Muscle of back (tissue), 13 donors: ENCODE data around the gene POGLUT2. TPM values are rescaled to one million over a fixed set of nuclear protein-coding genes. Genes with fewer than 3 reads are reported as not detected.

Experiments used
- DNase-seq, 3 donors: peaks; one replicate each; pipeline versions ENCODE4 v3.0.0 to v3.0.0-alpha.2; 2013
- long read RNA-seq, 9 donors: transcript quantifications; one replicate each; lab custom pipeline, GENCODE V29; 2026
- polyA plus RNA-seq, 10 donors: library from polyadenylated mRNA; unstranded; fragments of 120-200 nt; gene quantifications; one replicate each; pipeline ENCODE4 v1.2.1, GENCODE V29; 2013; ENCODE audit not compliant: insufficient read length in 10 of 10

POGLUT2 gene
- polyA plus RNA-seq: 10 to 100 TPM; 27.0 to 39.6 (median 31.1) TPM
- long read RNA-seq, donor 1, partial matches to known transcripts: 0 of 4 reads
- long read RNA-seq, donor 1, other reads (novel, unspliced or antisense): 0 of 4 reads
- long read RNA-seq, donor 2, partial matches to known transcripts: 0 of 1 reads
- long read RNA-seq, donor 2, other reads (novel, unspliced or antisense): 0 of 1 reads
- long read RNA-seq, donor 3: 0 reads
- long read RNA-seq, donor 4, transcript KDELC1-201 (10 exons, 2,060 nt): major isoform, 8 of 8 reads
- long read RNA-seq, donor 4, partial matches to known transcripts: 0 of 8 reads
- long read RNA-seq, donor 4, other reads (novel, unspliced or antisense): 0 of 8 reads
- long read RNA-seq, donor 5, transcript KDELC1-201 (10 exons, 2,060 nt): major isoform, 6 of 6 reads
- long read RNA-seq, donor 5, partial matches to known transcripts: 0 of 6 reads
- long read RNA-seq, donor 5, other reads (novel, unspliced or antisense): 0 of 6 reads
- long read RNA-seq, donor 6, transcript KDELC1-201 (10 exons, 2,060 nt): major isoform, 6 of 6 reads
- long read RNA-seq, donor 6, partial matches to known transcripts: 0 of 6 reads
- long read RNA-seq, donor 6, other reads (novel, unspliced or antisense): 0 of 6 reads
- long read RNA-seq, donor 7, partial matches to known transcripts: 0 of 1 reads
- long read RNA-seq, donor 7, other reads (novel, unspliced or antisense): 0 of 1 reads
- long read RNA-seq, donor 8, partial matches to known transcripts: 0 of 3 reads
- long read RNA-seq, donor 8, other reads (novel, unspliced or antisense): 0 of 3 reads
- long read RNA-seq, donor 9: 0 reads

DNA sequence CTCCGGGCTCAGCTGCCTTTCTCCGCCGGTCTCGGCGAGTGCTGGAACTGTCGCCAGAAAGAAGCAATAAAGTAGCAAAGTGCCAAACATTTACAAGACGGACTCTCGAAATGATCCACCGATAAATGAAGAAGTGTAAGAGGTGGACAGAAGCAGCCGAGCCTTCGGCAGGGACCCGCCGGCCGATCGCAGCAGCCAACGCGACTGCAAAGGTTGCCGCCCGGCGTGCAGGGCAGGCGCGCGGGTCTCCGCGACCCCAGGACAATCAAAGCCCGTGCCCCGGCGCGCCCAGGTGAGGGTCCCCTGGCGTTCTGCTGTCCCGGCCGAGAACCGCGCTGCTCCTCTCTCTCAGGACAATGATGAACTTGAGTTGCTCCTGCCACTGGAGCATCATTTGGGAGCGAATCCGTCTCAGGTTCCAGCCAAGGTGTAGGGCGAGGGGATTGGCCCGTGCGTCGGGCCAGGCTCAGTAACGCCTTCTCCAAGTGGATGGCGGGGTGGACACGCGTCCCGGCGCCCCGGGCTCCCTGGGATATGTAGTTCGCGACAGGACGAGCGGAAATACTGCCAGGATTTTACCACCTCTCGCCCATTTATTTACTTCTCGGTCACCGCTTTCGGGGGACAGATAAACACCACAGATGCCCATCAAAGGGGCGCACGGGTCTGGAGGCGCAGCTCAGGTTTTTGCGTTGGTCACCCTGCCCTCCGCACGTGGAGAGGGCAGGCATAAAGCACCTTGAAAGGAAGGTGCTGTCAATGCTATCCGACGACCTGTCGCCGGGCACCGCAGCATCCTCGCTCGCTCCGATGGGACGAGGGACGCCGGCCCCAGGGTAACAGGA lies at the start of gene POGLUT2, which contains the start of gene BIVM:
Gene POGLUT2, minus strand, starts transcription at position 396 of the 845 bp plus-strand sequence. Its CDS starts 306 bp downstream, at position 90.
Gene BIVM, plus strand, starts transcription at position 539 of the 845 bp plus-strand sequence. CDS start 8,149 bp downstream, outside the sequence.
- DNase-seq: peak; percentile 90 to 96 (median 93)

DNA sequence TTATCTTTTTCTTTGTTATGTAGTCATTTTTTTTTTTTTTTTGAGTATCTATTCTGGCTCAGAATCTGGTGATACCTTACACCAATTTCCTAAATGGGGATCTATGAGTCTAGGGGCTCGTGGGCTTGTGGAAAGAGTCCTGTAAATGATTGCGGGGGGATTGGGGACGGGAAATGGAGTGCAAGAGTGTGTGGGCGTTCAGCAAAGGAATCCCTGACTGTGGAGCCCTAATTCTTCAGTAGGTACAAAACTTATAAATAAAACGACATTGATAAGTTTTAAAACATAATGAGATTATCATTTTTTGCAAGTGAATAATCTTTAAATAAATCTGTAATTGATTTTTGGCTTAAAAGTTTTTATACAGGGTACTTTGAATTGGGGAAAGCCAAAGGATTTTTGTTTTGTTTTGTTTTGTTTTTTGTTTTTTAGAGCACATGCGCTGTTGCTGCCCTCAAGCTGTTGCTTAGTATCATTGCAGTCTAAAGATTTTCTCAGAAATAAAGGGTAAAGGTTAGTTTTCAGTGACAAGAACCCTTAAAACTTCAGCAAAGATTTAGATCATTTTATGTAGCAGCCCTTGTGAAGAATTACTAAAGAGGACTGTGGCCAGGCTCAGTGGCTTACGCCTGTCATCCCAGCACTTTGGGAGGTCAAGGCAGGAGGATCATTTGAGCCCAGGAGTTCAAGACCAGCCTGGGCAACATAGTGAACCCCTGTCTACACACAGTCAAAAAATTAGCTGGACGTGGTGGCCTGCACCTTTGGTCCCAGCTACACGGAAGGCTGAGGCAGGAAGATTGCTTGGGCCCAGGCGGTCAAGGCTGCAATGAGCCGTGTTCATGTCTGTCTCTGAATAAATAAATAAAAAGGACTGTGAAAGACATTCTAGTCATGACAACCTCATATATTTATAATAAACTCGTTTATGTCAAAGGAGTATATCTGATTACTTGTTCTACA lies 48.8 kb upstream of the POGLUT2 start:
- peak in 2 of 3 donors; percentile 24 to 60 for DNase-seq

DNA sequence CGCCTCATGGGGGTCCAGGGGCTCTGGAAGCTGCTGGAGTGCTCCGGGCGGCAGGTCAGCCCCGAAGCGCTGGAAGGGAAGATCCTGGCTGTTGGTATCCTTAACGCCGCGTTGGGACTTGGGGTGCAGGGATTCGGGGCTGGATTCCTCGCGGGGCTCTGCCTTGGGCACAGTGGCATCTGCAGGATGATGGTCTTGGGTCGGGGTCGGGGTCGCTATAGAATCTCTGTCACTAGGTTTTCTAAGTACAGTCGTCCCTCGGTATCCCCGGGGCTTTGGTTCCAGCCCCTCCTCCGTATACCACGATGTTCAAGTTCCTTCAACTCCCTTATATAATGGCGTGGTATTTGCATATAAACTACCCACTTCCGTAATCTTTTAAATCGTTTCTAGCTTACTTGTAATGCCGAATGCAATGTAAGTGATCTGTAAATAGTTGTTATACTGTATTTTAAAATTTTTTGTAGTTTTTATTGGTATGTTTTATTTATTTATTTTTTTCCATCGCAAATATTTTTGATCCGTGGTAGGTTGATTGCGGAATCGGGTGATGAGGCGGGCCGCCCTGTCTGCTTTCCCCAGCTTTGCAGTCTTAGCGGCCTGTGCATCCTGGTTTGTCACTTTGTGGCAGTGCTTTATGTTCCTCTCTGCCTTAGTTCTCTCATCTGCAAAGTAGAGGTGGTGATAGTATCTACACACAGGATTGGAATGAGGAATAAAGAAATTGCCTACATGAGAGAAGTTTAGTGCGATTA lies 47.7 kb upstream of the POGLUT2 start:
- peak in 2 of 3 donors; percentile 30 to 63 for DNase-seq

DNA sequence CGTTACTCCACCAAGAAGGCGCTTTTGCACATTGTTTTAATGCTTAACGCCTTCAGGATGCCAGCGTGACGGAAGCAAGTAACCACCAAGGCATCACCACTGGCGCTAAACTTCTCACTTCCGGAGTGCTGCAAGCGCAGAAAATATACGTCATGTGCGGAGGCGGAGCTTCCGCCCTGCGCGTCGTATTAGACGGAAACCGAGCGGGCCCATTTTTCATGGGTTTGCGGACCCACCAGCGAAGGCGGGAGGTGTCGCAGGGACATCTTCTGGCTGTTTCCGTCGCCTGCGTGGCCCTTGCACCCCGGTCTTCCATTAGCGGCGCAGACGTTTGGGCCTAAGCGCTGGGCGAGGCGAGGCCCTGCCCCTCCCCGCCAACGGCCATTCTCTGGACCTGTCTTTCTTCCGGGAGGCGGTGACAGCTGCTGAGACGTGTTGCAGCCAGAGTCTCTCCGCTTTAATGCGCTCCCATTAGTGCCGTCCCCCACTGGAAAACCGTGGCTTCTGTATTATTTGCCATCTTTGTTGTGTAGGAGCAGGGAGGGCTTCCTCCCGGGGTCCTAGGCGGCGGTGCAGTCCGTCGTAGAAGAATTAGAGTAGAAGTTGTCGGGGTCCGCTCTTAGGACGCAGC lies 47.0 kb upstream of the POGLUT2 start, which contains the start of gene ERCC5:
Gene ERCC5, plus strand, starts transcription at position 403 of the 631 bp plus-strand sequence. CDS start 235 bp downstream, outside the sequence.
- DNase-seq: peak; percentile 96 to 99 (median 99)

DNA sequence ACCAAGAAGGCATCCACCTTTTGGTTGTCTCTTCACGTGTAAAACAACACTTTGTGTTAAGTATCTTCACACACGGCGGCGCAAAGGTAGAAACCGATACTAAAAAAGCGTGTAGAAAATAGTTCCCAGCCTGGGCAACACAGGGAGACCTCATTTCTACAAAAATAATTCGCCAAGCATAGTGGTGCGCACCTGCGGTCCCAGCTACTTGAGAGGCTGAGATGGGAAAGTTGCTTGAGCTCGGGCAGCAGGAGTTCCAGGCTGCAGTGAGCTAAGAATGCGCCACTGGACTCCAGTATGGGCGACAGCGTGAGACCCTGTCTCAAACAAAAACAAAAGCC lies 46.5 kb upstream of the POGLUT2 start:
- DNase-seq: no peak

DNA sequence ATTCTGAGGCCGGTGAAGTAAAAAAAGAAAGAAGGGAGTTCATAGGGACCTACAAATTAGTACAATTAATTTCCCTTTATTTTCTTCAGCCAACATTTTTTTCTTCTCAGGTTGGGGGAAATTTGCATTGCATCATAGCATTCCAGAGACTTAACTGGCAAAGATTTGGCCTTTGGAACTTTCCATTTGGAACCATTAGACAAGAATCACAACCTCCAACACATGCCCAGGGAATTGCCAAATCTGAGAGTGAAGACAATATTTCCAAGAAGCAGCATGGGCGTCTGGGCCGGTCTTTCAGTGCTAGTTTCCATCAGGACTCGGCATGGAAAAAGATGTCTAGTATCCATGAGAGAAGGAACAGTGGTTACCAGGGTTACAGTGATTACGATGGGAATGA lies 40.7 kb upstream of the POGLUT2 start:
- no peak for DNase-seq

DNA sequence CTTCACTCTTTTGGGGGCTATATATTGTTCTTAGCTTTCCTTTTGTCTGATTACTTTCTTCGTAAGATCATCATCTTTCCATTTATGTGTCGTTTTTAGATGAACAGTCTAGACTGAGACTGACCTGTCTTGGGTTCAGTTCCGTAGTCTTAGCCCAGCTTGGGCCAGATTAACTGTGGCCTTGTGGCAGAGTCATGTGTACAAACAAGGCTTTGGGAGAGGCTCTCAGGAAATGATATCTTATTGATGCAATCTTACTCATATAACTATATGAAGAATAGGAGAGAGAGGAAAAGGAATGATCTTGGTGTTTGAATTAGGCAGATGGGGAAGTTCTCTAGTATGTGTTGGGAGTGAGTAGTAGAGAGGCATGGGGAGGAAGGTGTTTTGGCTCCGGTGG lies 40.2 kb upstream of the POGLUT2 start:
- no peak for DNase-seq

DNA sequence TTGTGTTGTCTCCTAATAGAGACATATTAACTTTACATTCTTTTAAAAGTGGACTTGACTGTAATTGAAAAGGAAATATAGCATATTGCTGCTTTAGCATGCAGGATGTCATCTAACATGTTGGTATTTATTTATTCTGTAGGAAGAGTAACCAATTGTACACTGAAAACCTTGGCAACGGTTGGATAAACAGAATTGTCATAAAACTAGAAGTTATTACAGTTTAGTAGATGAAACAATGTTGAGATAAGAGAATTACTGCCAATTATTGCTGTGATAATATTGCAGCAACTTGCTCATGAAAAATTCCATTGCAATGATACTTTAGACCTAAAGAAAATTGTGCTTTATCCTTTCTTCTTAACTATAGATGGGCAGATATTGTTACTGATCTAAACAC lies 39.5 kb upstream of the POGLUT2 start:
- DNase-seq: no peak

DNA sequence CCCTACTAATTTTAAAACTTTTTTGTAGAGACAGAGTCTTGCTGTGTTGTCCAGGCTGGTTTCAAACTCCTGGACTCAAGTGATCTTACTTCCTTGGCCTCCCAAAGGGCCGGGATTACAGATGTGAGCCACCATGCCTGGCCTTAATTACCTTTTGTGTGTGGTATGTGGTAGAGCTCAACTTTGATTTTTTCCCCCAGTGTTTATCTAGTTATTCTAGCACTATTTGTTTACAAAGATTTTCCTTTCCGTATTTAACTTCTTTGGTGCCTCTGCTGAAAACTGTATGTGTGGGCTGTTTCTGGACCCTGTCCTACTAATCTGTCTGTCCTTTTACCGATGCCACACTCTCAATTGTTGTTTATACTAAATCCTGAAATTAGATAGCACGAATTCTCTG lies 37.7 kb upstream of the POGLUT2 start:
- no peak for DNase-seq

DNA sequence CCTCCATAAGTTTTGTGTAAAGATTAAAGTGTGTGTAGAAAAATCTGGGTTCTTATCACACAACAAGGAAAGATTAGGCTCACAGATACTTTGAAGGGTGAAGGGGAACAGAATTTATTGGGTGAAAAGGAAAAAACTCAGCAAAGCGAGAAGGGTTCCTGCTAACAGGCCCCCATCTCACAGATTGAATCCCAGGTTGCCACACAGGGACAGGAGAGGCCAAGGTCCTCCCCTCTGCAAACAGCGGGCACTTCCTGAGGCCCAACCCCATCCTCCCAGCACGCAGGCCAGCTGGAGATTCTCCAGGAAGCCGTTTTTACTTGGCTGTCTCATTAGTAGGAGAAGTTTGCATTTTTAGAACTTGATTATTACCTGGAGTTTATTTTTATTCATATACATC lies 31.9 kb upstream of the POGLUT2 start:
- no peak for DNase-seq

DNA sequence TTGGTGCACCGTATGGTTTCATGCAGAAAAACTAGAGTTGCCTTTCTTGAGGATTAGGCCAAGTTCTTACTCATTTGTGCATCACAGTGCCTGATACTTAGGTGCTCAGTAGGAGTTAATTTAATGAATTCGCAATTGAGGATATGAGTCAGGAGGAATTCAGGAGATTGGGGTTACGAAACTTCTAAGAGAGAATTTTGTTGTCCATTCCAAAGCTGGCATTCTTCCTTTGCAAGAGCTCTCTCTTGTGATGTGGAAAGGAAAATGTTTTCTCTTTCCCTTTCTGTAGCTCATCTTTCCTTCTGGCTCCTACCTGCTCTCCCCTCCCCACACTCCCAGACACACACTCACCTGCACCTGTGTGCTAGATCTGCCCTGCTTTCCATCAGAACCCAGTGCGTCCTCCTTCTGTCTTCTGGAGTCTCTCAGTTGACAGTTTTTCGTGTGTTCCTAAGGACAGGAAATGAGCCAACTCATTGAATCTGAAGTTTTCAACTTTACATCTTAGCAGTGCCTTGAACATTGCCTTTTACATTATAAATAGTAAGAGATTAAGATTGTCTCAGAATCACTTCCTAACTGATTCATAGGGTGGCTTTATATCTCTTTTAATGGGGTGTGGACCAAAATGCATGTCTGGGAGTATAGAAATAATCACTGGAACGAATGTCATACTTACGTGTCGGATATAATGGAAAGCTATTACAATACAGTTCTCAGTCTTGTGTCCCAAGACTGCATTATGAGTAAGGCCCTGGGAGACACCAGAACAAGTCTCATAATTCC lies 27.3 kb upstream of the POGLUT2 start:
- DNase-seq: peak in 1 of 3 donors; percentile 77

DNA sequence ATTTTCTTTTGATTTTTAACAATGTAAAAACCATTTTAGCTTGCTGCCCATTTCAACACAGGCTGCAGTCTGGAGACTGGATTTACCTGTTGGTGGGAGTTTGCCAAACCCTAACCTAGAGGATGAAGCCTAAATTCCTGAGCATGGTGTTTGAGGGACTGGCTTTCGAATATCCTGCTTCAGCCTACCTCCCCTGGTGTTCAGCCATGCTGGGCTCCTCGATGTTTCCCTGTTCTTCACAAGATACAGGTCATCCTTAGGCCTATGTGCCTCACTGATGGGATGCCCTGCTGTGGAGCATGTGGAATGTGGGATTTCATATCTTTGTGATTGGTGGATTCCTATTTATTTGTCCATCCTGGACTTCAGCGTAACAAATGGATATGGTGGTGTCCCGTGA lies 26.6 kb upstream of the POGLUT2 start:
- no peak for DNase-seq

DNA sequence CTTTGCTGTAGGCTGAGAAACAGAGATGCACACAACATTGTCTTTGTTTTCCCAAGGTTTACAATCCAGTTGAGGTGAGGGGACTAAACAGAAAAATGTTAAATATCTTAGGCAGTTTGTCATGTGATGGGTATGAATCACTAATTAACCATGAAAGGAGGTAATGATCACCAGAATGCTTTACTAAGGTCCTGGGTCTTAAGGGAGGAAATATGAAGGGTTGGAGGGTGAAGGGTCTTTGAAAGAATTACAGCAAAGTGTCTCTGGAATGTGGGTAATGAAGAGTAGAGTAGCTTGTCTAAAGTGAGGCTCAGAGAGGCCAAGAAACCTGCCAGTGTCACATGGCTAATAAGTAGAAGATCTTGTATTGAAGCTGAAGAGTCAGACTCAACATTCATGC lies 19.1 kb upstream of the POGLUT2 start:
- no peak for DNase-seq

DNA sequence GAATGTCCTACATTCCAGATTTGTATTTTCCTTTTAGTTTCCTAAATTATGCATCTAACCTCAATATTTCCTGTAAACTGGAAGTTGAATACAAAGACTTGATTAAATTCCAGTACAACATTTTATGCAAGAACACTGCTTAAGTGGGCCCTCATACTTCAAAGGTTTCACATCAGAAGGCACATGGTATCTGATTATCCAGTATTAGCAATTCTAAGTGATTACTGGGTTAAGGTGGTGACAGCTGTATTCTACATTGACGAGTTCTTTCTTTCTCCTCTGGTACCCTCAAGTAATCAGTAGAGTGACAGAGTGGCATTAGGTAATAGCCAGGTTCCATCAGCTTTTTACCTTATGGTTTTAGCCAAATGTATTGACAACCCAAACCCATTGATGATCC lies 18.5 kb upstream of the POGLUT2 start:
- DNase-seq: no peak

DNA sequence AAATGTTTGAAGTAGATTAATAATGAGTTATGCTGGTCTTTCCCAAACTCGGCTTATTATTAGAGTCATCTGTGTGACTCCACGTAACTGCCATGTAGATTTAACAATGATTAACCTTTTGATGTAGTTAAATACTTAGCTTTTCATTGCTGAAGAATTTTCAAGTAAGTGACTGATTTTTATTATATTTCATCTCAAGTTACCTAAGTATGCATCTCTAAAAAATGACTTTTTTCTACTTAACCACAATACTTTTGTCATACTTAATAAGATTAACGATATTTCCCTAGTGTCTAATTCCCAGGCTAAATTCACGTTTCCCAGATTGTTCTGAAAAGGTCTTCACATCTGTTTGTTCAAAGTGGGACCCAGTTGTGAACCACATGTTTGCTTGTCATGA lies 17.9 kb upstream of the POGLUT2 start:
- no peak for DNase-seq

DNA sequence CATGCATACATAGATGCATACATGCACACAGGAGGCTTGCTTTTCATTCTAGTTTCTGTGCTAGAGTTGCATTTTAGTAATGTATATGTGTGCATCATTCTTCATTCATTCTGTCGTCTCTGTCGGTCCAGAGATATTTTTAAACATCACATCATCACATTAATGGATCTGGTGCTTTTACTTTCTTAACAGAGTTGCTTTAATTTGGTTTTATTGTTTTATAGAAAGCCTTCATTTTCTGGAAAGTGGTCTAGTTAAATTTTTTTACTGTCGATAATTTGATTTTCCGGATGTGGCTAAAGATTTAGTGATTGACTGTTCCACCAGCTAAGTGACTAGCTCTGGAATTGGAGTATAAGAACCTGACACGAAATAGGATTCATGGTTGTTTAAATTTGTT lies 17.0 kb upstream of the POGLUT2 start:
- no peak for DNase-seq

DNA sequence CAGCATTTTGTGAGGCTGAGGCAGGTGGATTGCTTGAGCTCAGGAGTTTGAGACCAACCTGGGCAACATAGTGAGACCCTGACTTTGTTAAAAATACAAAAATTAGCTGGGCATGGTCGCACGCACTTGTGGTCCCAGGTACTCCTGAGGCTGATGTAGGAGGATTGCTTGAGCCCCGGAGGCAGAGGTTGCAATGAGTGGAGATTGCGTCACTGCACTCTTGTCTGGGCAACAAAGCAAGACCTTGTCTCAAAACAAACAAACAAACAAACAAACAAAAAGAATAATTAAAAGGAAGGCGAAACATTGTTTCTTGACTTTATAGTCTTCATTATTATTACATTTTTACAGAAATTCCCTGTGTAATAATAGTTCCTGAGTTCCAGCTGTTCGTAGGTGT lies 16.0 kb upstream of the POGLUT2 start:
- no peak for DNase-seq

DNA sequence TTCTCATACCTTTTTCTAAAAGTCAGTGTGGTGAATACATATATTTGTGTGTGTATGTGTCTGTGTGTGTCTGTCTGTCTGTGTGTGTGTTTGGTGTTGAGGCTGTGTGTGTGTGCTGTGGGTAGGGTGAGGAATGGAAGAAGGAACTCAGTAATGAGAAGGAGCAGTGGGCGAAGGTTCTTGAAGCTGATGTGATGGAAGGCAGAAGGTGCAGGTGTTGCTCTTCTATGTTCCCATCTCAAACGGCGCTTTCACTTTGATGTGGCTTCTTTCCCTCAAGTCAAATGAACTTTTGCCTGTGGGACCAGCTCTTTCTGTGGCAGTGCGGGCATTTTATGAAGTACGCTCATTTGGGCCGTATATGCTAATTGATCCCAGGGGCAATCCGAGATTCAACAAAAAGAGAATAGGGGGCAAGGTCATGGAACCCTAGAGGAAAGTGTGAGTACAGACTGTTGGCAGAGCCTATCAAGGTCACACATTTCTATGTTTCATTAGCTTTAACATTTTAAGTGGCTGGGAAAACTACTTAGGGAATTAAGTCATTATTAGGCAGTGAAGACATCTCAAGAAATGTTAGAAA lies 15.3 kb upstream of the POGLUT2 start:
- no peak for DNase-seq
